Measurements from ENCODE around the gene ZNF584. TPM values are rescaled to one million over a fixed set of nuclear protein-coding genes. Genes with fewer than 3 reads are reported as not detected.

The ZNF584 gene
- total RNA-seq, 1 donor from 2014 or later: 6.9 TPM

- peak overlapping the region; percentile 90 for H3K4me3 Mint-ChIP-seq
- H3K27me3 Mint-ChIP-seq (ENCODE audit: insufficient read depth, low read depth): peaks cover 9% of the 10 kb centered on the region
- H3K9me3 ChIP-seq (ENCODE audit: low read depth): no peaks in the 10 kb centered on the region
- H3K4me1 ChIP-seq: peaks cover 5% of the 10 kb centered on the region
- H3K27me3 ChIP-seq: no peaks in the 10 kb centered on the region
- no peaks in the 10 kb centered on the region for H3K9me3 Mint-ChIP-seq
- H3K27ac ChIP-seq: no peak overlapping the region
- peaks cover 18% of the 10 kb centered on the region for H3K4me1 Mint-ChIP-seq
- peaks cover 8% of the 10 kb centered on the region for H3F3A ChIP-seq (ENCODE audit: low read depth)
- H3K4me3 ChIP-seq: no peak overlapping the region
- TF ChIP-seq EZH2phosphoT487 (IDR thresholded peaks at IDR 0.05) (no peak), EZH2 (IDR thresholded peaks at IDR 0.05) (no peak), CTCF (IDR thresholded peaks at IDR 0.05) (no peak)
- H3K27ac Mint-ChIP-seq: peak overlapping the region; percentile 50
- H3K4me2 ChIP-seq: peak overlapping the region; percentile 89
- H3K36me3 Mint-ChIP-seq: no peaks in the 10 kb centered on the region
- H2AFZ ChIP-seq (replicated peaks): no peak overlapping the region
- no peaks in the 10 kb centered on the region for H4K20me1 ChIP-seq (ENCODE audit: low read depth)
- H3K36me3 ChIP-seq: no peaks in the 10 kb centered on the region
- DNase-seq (ENCODE audit: low spot score): no peak
- no peak overlapping the region for H3K9ac ChIP-seq
- H3K79me2 ChIP-seq (ENCODE audit: low read depth): peaks cover 7% of the 10 kb centered on the region
Measured at GRCh38 chr19:58379246-58379645, 29.2 kb upstream of the ZNF584 start.

- H2AFZ ChIP-seq (replicated peaks): peak overlapping the region; percentile 75
- no peaks in the 10 kb centered on the region for H3K9me3 Mint-ChIP-seq
- H3K27me3 Mint-ChIP-seq (ENCODE audit: insufficient read depth, low read depth): peaks cover 11% of the 10 kb centered on the region
Measured at GRCh38 chr19:58380037-58380661, 28.3 kb upstream of the ZNF584 start.

GRCh38 chr19:58380662-58381459 is 27.6 kb upstream of the ZNF584 start, which contains the start of gene ZNF837:
Gene ZNF837, minus strand, starts transcription at chr19:58381030. Its CDS starts 11,698 bp downstream, at chr19:58369332.
- H4K20me1 ChIP-seq (ENCODE audit: low read depth): no peaks in the 10 kb centered on the region
- H3K27ac Mint-ChIP-seq: peak within 1 kb of the TSS; percentile 50
- H3K27me3 ChIP-seq: no peaks in the 10 kb centered on the region
- peaks cover 11% of the 10 kb centered on the region for H3F3A ChIP-seq (ENCODE audit: low read depth)
- H3K4me1 ChIP-seq: peaks cover 10% of the 10 kb centered on the region
- DNase-seq (ENCODE audit: low spot score): peak; percentile 100
- H3K4me3 Mint-ChIP-seq: peak within 1 kb of the TSS; percentile 90
- H3K36me3 ChIP-seq: no peaks in the 10 kb centered on the region
- no peak within 1 kb of the TSS for H3K27ac ChIP-seq
- H3K79me2 ChIP-seq (ENCODE audit: low read depth): peaks cover 14% of the 10 kb centered on the region
- H3K36me3 Mint-ChIP-seq: no peaks in the 10 kb centered on the region
- peak within 1 kb of the TSS; percentile 75 for H2AFZ ChIP-seq (replicated peaks)
- peak within 1 kb of the TSS; percentile 84 for H3K4me3 ChIP-seq
- no peaks in the 10 kb centered on the region for H3K9me3 ChIP-seq (ENCODE audit: low read depth)
- H3K9ac ChIP-seq: peak within 1 kb of the TSS; percentile 73
- no peak for TF ChIP-seq CTCF (IDR thresholded peaks at IDR 0.05)
- no peak for TF ChIP-seq EZH2phosphoT487 (IDR thresholded peaks at IDR 0.05)
- no peak for TF ChIP-seq EZH2 (IDR thresholded peaks at IDR 0.05)
- peak within 1 kb of the TSS; percentile 94 for H3K4me2 ChIP-seq
- no peaks in the 10 kb centered on the region for H3K9me3 Mint-ChIP-seq
- H3K27me3 Mint-ChIP-seq (ENCODE audit: insufficient read depth, low read depth): peaks cover 11% of the 10 kb centered on the region
- peaks cover 26% of the 10 kb centered on the region for H3K4me1 Mint-ChIP-seq

More at GRCh38 chr19:58380037-58380661, 28.3 kb upstream of the ZNF584 start:
- H3K4me3 Mint-ChIP-seq: peak overlapping the region; percentile 90
- peaks cover 8% of the 10 kb centered on the region for H3F3A ChIP-seq (ENCODE audit: low read depth)
- H3K36me3 ChIP-seq: no peaks in the 10 kb centered on the region
- H3K4me1 ChIP-seq: peaks cover 5% of the 10 kb centered on the region
- H4K20me1 ChIP-seq (ENCODE audit: low read depth): no peaks in the 10 kb centered on the region
- H3K4me3 ChIP-seq: peak overlapping the region; percentile 84
- no peaks in the 10 kb centered on the region for H3K36me3 Mint-ChIP-seq
- no peak for TF ChIP-seq CTCF (IDR thresholded peaks at IDR 0.05)
- TF ChIP-seq EZH2phosphoT487 (IDR thresholded peaks at IDR 0.05): no peak
- no peak for TF ChIP-seq EZH2 (IDR thresholded peaks at IDR 0.05)
- peaks cover 20% of the 10 kb centered on the region for H3K4me1 Mint-ChIP-seq
- peaks cover 7% of the 10 kb centered on the region for H3K79me2 ChIP-seq (ENCODE audit: low read depth)
- H3K27me3 ChIP-seq: no peaks in the 10 kb centered on the region
- DNase-seq (ENCODE audit: low spot score): no peak
- no peaks in the 10 kb centered on the region for H3K9me3 ChIP-seq (ENCODE audit: low read depth)
- peak overlapping the region; percentile 50 for H3K27ac Mint-ChIP-seq
- H3K27ac ChIP-seq: no peak overlapping the region
- H3K4me2 ChIP-seq: peak overlapping the region; percentile 89
- H3K9ac ChIP-seq: peak overlapping the region; percentile 73
